NCI-H2196 (cell line): ENCODE data around the gene DEPDC1.
"Not testable (repeated sequence)": the region's sequence is repeated elsewhere in the genome, so short reads cannot be mapped to it uniquely, and the experiment has no call there.

Experiments used
- DNase-seq: peaks from one replicate; lab custom pipeline; 2025; ENCODE audit not compliant: unreplicated experiment; lab: John Stamatoyannopoulos, UW

Gene DEPDC1

GRCh38 chr1:68479501-68479900 lies 17.4 kb downstream of the DEPDC1 start:
- DNase-seq, result no peak

DNA sequence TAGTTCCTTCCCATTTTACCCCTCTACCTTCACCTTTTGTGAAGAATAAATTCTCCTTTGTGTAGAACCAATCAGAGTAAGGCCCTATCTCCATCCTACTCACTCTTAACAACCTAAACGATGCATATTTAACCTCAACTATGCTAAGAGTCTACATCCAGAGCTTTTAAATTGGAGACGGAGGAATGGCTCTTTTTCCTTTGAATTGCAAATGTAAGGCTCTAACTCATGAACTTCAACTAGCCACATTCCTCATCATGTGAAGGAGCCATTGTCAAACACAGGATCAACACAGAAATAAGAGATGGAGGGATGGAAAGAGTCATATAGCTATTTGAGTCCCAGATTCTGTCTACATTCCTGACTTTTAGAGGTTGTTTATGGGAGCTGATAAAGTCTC lies 18.2 kb downstream of the DEPDC1 start:
- DNase-seq, result no peak

DNA sequence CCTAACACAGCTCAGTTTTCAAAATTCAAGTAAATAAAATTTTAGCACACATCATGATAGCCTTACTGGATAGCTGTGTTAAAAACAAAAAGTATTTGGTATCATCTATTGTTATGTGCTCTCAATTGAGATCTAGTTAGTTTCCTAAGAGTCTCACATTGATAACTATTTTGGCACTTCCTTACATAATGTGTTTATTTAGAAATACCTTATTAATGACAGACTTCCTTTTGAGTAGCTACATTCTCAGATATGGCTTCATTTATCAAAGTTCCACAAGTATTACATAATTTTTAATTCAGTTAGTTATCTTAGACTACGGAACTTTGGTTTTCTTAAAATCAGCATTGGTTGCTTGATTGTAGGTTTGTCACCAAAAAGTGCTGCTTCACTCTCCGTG lies 20.3 kb downstream of the DEPDC1 start:
- not testable (repeated sequence) for DNase-seq

DNA sequence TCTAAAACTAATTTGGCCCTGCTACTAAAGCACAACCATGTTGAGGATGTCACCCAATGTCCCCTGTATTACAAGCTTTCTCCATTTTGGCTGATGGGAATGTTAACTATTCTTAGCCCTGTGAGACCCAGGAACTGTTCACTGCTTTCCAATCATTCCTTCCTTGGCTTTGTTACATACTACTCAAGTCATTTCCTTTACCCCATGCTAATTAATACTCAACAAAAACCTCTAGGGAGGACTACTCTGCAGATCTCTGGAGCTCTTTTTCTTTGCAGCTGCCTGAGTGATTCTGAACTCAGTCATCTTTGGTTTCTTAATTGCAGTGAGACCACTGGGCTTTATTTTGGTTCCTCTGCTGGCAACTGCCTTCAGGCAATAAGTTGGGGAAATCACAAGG lies 23.8 kb downstream of the DEPDC1 start:
- no peak for DNase-seq

GRCh38 chr1:68470388-68470970 lies 26.4 kb downstream of the DEPDC1 start:
- DNase-seq, result peak; percentile 23

GRCh38 chr1:68464891-68465290 lies 32.0 kb downstream of the DEPDC1 start:
- no peak for DNase-seq

- DNase-seq, result no peak
Observed at GRCh38 chr1:68460935-68461334, 35.9 kb downstream of the DEPDC1 start.

DNA sequence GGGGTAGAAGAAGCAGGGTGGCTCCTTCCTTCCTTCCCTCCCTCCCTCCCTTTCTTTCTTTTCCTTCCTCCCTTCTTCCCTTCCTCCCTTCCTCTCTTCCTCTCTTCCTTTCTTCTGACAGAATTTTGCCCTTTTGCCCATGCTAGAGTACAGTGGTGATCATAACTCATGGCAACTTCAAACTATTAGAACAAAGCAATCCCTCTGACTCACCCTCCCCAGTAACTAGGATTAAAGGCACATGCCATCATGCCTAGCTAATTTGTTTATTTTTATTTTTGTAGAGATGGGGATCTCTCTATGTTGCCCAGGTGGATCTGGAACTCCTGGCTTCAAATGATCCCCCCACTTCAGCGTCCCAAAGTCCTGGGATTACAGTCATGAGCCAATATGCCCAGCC lies 37.1 kb downstream of the DEPDC1 start:
- no peak for DNase-seq

DNA sequence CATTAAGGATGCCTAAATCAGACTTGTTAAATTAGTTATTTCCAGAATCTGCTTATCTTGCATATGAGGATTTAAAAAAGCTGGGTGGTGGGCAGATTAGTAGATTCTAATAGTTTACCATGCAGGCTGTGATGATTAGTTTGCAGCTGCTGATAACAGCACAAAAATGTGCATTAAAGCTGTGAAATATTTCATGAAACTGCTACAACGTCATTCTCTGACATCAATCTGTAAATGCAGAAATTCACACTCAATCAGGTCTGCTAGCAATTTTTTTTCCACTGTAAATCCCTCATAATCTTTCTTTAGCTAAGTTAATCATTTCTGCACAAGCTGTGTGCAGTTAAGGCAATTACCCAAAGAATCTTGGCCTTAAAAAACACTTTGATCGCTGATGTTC lies 37.8 kb downstream of the DEPDC1 start:
- DNase-seq, result no peak

- no peak for DNase-seq
Observed at GRCh38 chr1:68456202-68456601, 40.7 kb downstream of the DEPDC1 start.

DNA sequence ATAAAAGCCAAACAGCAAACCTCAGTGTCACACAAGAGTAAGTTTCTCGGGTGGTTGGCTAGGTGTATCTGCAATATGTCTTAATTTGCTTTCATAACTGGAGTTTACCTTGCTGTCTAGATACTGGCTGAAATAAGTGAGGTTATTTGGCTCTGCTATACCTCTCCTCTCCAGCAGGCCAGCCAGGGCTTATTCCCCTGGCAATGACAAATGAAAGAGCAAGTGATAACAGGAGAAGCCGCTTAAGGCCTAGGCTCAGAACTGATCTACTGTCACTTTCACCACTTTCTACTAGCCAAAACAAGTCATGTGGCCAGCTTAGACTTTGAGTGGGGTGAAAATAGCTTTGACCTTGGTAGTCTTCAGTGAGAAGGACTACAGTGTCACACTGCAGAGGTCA lies 42.3 kb downstream of the DEPDC1 start:
- no peak for DNase-seq

GRCh38 chr1:68453060-68453670 lies 43.7 kb downstream of the DEPDC1 start:
- no peak for DNase-seq

GRCh38 chr1:68449901-68450300 lies 47.0 kb downstream of the DEPDC1 start, which contains the start of gene RPE65:
RPE65 (minus strand) TSS chr1:68449954; CDS start chr1:68449905, 49 bp downstream.
- no peak for DNase-seq

GRCh38 chr1:68448365-68448764 lies 48.5 kb downstream of the DEPDC1 start:
- DNase-seq, result no peak

GRCh38 chr1:68445709-68446108 lies 51.2 kb downstream of the DEPDC1 start:
- no peak for DNase-seq

DNA sequence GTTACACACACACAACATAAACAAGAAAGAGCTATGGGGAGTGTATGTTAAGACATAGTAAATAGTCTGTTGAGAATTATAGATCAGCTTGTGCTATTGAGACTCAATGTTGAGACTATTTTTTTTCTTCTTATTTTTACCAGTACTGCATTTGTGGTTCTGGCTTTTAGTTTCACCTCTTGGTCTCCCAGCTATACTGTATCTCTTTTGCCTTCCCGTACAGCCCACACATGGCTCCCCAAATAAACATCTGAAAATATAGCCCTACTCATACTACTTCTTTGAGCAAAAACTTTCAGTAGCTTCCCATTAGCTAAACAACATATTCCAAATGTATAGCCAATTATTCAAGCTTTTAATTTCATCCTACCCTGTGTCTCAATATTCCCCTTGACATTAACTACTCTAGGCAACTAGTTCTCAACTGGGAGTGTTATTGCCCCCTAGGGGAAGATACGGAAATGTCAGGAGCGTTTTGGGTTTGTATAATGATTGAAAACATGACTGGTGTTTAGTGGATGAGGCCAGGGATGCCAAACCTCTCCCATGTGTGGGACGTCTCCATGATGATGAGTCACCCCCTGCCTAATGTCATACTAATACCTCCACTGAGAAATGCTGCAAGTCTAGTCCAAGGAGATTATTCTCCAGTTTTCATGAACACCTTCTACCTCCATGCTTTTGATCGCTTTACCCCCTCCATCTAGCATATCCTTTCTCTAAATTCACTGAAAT lies 53.9 kb downstream of the DEPDC1 start:
- DNase-seq, result peak; percentile 15

- DNase-seq, result no peak
Observed at GRCh38 chr1:68442006-68442405, 54.9 kb downstream of the DEPDC1 start.

DNA sequence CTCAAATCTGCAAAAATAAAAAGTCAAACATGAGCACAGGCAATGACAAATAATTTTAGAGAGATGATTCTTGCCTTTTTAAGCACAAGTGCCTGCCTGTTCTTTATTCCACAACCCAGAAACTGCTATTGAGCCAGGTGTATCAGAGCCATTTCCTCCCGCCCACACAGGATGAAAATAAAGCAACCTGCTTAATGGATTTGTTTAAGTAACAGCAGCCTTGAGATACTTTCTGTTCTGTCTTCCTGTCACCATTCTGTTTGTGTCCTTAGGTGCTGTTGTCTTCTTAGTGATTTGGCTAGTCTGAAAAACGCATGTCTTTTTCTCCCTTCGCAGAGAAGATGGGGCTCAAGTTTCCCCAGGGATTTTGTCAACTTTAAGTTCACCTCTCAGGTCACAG lies 58.6 kb downstream of the DEPDC1 start:
- DNase-seq, result no peak

- no peak for DNase-seq
Observed at GRCh38 chr1:68433395-68433794, 63.5 kb downstream of the DEPDC1 start.

DNA sequence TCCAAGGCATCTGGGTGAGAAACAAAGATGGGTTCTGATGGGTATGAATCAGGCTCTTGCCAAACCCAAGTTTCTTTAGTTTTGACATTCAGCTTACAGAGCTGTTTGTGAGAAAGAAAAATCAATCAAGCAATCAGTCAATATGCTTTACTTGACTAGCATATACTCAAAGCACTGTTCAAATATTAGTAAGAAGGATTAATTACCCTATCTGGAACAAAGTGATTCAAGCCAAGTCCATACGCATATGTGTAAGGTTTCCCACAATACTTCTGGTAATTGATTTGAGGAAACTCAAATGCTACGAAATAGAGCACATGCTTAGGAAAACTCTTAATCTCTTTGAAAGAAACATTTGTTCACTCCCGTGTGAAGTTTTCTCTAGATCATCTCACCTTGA lies 65.8 kb downstream of the DEPDC1 start:
- no peak for DNase-seq

DNA sequence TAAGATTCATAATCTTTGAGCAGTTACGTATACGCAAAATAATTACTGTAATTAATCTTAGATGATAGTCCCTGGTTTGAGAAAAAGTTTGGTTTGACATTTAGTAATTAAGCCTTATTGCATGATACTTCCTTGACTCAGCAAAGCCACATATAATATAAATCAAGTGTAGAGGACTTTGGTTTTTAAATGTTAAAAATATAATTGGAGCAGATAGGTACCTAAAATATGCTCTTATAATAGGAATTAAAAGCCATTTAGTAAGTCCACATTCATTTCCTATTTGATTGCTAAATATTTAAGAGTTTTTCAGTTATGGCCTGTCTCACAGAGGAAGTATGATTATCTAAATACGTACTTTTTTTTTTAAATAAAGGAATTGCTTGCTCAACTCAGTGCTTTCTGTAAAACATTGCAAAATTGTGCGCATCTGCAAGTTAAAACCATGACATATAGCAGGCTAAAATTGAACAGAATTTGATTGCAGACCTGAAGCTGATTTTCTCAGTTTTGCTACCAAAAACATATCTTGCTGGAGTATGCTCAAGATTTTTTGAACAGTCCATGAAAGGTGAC lies 67.6 kb downstream of the DEPDC1 start:
- DNase-seq, result no peak

GRCh38 chr1:68426594-68426993 lies 70.3 kb downstream of the DEPDC1 start:
- no peak for DNase-seq
